ENCODE results near the gene TMEM8B.

DNA sequence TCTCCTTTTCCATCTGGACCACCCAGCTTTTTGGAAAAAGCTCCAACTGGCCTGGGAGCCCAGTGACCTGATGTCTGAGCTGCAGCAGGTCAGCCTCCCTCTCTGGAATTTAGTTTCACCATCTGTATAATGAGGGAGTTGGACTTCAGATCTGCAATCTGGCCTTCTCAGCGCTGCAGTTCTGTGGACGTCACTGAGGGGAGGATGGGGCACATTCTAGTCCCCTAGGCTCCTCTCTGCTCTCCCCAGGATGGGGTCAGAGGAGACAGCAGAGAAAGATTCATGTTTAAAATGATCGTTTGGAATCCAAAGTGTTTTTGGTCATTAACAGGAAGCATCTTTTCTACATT, 30.9 kb downstream of the TMEM8B start:
- TF ChIP-seq, protein P1, sequence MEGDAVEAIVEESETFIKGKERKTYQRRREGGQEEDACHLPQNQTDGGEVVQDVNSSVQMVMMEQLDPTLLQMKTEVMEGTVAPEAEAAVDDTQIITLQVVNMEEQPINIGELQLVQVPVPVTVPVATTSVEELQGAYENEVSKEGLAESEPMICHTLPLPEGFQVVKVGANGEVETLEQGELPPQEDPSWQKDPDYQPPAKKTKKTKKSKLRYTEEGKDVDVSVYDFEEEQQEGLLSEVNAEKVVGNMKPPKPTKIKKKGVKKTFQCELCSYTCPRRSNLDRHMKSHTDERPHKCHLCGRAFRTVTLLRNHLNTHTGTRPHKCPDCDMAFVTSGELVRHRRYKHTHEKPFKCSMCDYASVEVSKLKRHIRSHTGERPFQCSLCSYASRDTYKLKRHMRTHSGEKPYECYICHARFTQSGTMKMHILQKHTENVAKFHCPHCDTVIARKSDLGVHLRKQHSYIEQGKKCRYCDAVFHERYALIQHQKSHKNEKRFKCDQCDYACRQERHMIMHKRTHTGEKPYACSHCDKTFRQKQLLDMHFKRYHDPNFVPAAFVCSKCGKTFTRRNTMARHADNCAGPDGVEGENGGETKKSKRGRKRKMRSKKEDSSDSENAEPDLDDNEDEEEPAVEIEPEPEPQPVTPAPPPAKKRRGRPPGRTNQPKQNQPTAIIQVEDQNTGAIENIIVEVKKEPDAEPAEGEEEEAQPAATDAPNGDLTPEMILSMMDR (IDR thresholded peaks at IDR 0.05 in 2 of 3, conservative IDR thresholded peaks at IDR 0.05 in 1 of 3; ENCODE audit: insufficient read depth in 2 of 3, low read depth in 1 of 3, low read length in 3 of 3) = no peak
- TF ChIP-seq TFAM (CRISPR knock-in tag; conservative IDR thresholded peaks at IDR 0.05) (no peak), TAF1 (IDR thresholded peaks at IDR 0.05; ENCODE audit: control insufficient read depth, extremely low read depth, insufficient read depth, low read length, severe bottlenecking) (no peak), ARID2 (IDR thresholded peaks at IDR 0.05) (no peak), POLR2A (conservative IDR thresholded peaks at IDR 0.05) (no peak), ZEB2 (IDR thresholded peaks at IDR 0.05) (no peak), ZKSCAN1 (IDR thresholded peaks at IDR 0.05; ENCODE audit: low read depth, low read length) (no peak)
- TF ChIP-seq, protein P2, sequence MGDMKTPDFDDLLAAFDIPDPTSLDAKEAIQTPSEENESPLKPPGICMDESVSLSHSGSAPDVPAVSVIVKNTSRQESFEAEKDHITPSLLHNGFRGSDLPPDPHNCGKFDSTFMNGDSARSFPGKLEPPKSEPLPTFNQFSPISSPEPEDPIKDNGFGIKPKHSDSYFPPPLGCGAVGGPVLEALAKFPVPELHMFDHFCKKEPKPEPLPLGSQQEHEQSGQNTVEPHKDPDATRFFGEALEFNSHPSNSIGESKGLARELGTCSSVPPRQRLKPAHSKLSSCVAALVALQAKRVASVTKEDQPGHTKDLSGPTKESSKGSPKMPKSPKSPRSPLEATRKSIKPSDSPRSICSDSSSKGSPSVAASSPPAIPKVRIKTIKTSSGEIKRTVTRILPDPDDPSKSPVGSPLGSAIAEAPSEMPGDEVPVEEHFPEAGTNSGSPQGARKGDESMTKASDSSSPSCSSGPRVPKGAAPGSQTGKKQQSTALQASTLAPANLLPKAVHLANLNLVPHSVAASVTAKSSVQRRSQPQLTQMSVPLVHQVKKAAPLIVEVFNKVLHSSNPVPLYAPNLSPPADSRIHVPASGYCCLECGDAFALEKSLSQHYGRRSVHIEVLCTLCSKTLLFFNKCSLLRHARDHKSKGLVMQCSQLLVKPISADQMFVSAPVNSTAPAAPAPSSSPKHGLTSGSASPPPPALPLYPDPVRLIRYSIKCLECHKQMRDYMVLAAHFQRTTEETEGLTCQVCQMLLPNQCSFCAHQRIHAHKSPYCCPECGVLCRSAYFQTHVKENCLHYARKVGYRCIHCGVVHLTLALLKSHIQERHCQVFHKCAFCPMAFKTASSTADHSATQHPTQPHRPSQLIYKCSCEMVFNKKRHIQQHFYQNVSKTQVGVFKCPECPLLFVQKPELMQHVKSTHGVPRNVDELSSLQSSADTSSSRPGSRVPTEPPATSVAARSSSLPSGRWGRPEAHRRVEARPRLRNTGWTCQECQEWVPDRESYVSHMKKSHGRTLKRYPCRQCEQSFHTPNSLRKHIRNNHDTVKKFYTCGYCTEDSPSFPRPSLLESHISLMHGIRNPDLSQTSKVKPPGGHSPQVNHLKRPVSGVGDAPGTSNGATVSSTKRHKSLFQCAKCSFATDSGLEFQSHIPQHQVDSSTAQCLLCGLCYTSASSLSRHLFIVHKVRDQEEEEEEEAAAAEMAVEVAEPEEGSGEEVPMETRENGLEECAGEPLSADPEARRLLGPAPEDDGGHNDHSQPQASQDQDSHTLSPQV (IDR thresholded peaks at IDR 0.05) = no peak
